ENCODE results near the gene SERPINA7.
"Not testable (repeated sequence)": the region's sequence is repeated elsewhere in the genome, so short reads cannot be mapped to it uniquely, and the experiment has no call there.

SERPINA7 gene

GRCh38 chrX:106022238-106022637, 16.3 kb downstream of the SERPINA7 start:
- no peak overlapping the region for H3K27ac ChIP-seq (ENCODE audit: low read depth, low read length)
- H3K27me3 ChIP-seq (ENCODE audit: control insufficient read depth in 5 of 5, insufficient read depth in 4 of 5, low read length in 5 of 5), result peaks cover 0 to 13% (median 0%) of the 10 kb centered on the region in 5 donors
- no peaks in the 10 kb centered on the region for H3K36me3 ChIP-seq (ENCODE audit: control insufficient read depth in 5 of 5, insufficient read depth in 5 of 5, low read length in 5 of 5)
- H3K4me3 ChIP-seq (ENCODE audit: low read depth in 1 of 5, low read length in 5 of 5), result no peak overlapping the region
- H3K4me1 ChIP-seq (ENCODE audit: control insufficient read depth in 5 of 5, insufficient read depth in 5 of 5, low read length in 5 of 5), result no peaks in the 10 kb centered on the region
- H3K9me3 ChIP-seq (ENCODE audit: control insufficient read depth in 5 of 5, low read length in 5 of 5), result peaks cover 0 to 5% (median 0%) of the 10 kb centered on the region in 5 donors
- no peak overlapping the region for H3K9ac ChIP-seq (ENCODE audit: low read length in 5 of 5)

DNA sequence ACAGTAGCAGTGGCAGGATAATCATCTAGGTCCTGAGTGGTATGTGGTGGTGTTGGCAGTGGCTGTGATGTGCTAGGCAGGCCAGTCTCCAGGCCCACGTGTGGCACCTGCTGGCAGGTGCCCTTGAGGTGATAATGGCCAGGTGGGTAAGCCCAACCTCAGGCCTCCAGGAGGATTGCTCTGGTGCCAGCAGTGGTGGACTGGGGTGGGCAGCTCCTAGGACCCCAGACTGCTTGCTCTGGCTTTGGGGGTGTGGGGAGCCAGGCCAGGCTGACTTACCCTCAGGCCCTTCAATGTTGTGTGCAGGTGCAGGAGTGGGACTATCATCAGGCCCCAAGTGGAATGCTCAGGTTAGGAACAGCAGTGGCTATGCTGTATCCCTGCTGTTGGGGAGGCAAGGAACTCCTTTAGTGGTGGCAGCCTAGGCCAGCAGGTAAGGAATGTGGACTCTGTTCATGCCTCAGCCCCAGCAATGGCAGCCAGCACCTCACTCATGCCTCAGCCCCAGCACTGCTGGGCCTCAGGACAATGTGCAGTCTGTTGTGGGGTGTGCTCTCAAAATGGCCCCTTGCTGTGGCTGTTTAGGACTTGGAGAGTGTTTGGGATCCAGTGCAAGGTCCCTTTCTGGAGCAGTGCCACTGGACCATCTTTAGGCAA, 24.3 kb downstream of the SERPINA7 start:
- peaks cover 0 to 28% (median 10%) of the 10 kb centered on the region in 5 donors for H3K9me3 ChIP-seq (ENCODE audit: control insufficient read depth in 5 of 5, low read length in 5 of 5)
- no peaks in the 10 kb centered on the region for H3K36me3 ChIP-seq (ENCODE audit: control insufficient read depth in 5 of 5, insufficient read depth in 5 of 5, low read length in 5 of 5)
- H3K27me3 ChIP-seq (ENCODE audit: control insufficient read depth in 5 of 5, insufficient read depth in 4 of 5, low read length in 5 of 5), result peaks cover 0 to 5% (median 4%) of the 10 kb centered on the region in 5 donors
- no peaks in the 10 kb centered on the region for H3K4me1 ChIP-seq (ENCODE audit: control insufficient read depth in 5 of 5, insufficient read depth in 5 of 5, low read length in 5 of 5)
- H3K4me3 ChIP-seq (ENCODE audit: low read depth in 1 of 5, low read length in 5 of 5), result no peak overlapping the region
- no peak overlapping the region for H3K9ac ChIP-seq (ENCODE audit: low read length in 5 of 5)
- H3K27ac ChIP-seq (ENCODE audit: low read depth, low read length), result no peak overlapping the region

- Histone ChIP-seq H3K27ac (ENCODE audit: low read depth, low read length) (no peak overlapping the region), H3K4me1 (ENCODE audit: control insufficient read depth in 5 of 5, insufficient read depth in 5 of 5, low read length in 5 of 5) (no peaks in the 10 kb centered on the region), H3K27me3 (ENCODE audit: control insufficient read depth in 5 of 5, insufficient read depth in 4 of 5, low read length in 5 of 5) (peaks cover 0 to 4% (median 1%) of the 10 kb centered on the region in 5 donors), H3K36me3 (ENCODE audit: control insufficient read depth in 5 of 5, insufficient read depth in 5 of 5, low read length in 5 of 5) (no peaks in the 10 kb centered on the region), H3K9ac (ENCODE audit: low read length in 5 of 5) (no peak overlapping the region), H3K9me3 (ENCODE audit: control insufficient read depth in 5 of 5, low read length in 5 of 5) (peaks cover 0 to 23% (median 10%) of the 10 kb centered on the region in 5 donors), H3K4me3 (ENCODE audit: low read depth in 1 of 5, low read length in 5 of 5) (no peak overlapping the region)
Measured at GRCh38 chrX:106009145-106009544, 29.4 kb downstream of the SERPINA7 start.

DNA sequence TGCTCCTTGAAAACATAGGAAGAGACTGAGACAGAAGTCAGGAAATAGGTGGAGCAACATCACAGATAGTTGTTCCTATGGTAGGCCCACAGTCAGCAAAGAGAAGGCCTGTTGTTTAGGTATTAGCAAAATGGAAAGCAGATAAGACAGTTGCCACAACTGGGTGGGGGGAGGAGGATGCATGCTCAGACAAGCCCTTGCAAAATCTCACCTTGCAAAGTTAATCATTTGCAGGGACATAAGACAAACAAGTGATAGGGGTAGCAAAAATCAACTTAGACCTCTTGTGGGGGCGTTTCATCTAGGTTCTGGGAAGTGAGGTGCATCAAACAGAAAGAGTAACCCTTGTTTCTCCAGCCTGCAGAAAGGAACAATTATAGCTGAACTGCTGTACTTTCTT, 30.7 kb downstream of the SERPINA7 start:
- H3K4me3 ChIP-seq (ENCODE audit: low read depth in 1 of 5, low read length in 5 of 5), result no peak overlapping the region
- peaks cover 0 to 20% (median 10%) of the 10 kb centered on the region in 5 donors for H3K9me3 ChIP-seq (ENCODE audit: control insufficient read depth in 5 of 5, low read length in 5 of 5)
- H3K27me3 ChIP-seq (ENCODE audit: control insufficient read depth in 5 of 5, insufficient read depth in 4 of 5, low read length in 5 of 5), result peaks cover 0 to 2% (median 0%) of the 10 kb centered on the region in 5 donors
- no peak overlapping the region for H3K27ac ChIP-seq (ENCODE audit: low read depth, low read length)
- no peak overlapping the region for H3K9ac ChIP-seq (ENCODE audit: low read length in 5 of 5)
- no peaks in the 10 kb centered on the region for H3K4me1 ChIP-seq (ENCODE audit: control insufficient read depth in 5 of 5, insufficient read depth in 5 of 5, low read length in 5 of 5)
- no peaks in the 10 kb centered on the region for H3K36me3 ChIP-seq (ENCODE audit: control insufficient read depth in 5 of 5, insufficient read depth in 5 of 5, low read length in 5 of 5)

- Histone ChIP-seq H3K27ac (ENCODE audit: low read depth, low read length) (no peak overlapping the region), H3K27me3 (ENCODE audit: control insufficient read depth in 5 of 5, insufficient read depth in 4 of 5, low read length in 5 of 5) (no peaks in the 10 kb centered on the region), H3K9me3 (ENCODE audit: control insufficient read depth in 5 of 5, low read length in 5 of 5) (peaks cover 0 to 10% (median 3%) of the 10 kb centered on the region in 5 donors), H3K9ac (ENCODE audit: low read length in 5 of 5) (no peak overlapping the region), H3K4me1 (ENCODE audit: control insufficient read depth in 5 of 5, insufficient read depth in 5 of 5, low read length in 5 of 5) (no peaks in the 10 kb centered on the region), H3K4me3 (ENCODE audit: low read depth in 1 of 5, low read length in 5 of 5) (no peak overlapping the region), H3K36me3 (ENCODE audit: control insufficient read depth in 5 of 5, insufficient read depth in 5 of 5, low read length in 5 of 5) (no peaks in the 10 kb centered on the region)
Measured at GRCh38 chrX:106005684-106006083, 32.8 kb downstream of the SERPINA7 start.

- not testable (repeated sequence) for H3K9ac ChIP-seq (ENCODE audit: low read length in 5 of 5); H3K4me3 ChIP-seq (ENCODE audit: low read depth in 1 of 5, low read length in 5 of 5); H3K27ac ChIP-seq (ENCODE audit: low read depth, low read length); H3K27me3 ChIP-seq (ENCODE audit: control insufficient read depth in 5 of 5, insufficient read depth in 4 of 5, low read length in 5 of 5); H3K9me3 ChIP-seq (ENCODE audit: control insufficient read depth in 5 of 5, low read length in 5 of 5); H3K36me3 ChIP-seq (ENCODE audit: control insufficient read depth in 5 of 5, insufficient read depth in 5 of 5, low read length in 5 of 5); H3K4me1 ChIP-seq (ENCODE audit: control insufficient read depth in 5 of 5, insufficient read depth in 5 of 5, low read length in 5 of 5)
Measured at GRCh38 chrX:106000609-106001008, 37.9 kb downstream of the SERPINA7 start.

GRCh38 chrX:106000203-106000602, 38.3 kb downstream of the SERPINA7 start:
- H3K36me3 ChIP-seq (ENCODE audit: control insufficient read depth in 5 of 5, insufficient read depth in 5 of 5, low read length in 5 of 5), result no peaks in the 10 kb centered on the region
- no peaks in the 10 kb centered on the region for H3K4me1 ChIP-seq (ENCODE audit: control insufficient read depth in 5 of 5, insufficient read depth in 5 of 5, low read length in 5 of 5)
- H3K9me3 ChIP-seq (ENCODE audit: control insufficient read depth in 5 of 5, low read length in 5 of 5), result no peaks in the 10 kb centered on the region
- H3K27me3 ChIP-seq (ENCODE audit: control insufficient read depth in 5 of 5, insufficient read depth in 4 of 5, low read length in 5 of 5), result peaks cover 0 to 6% (median 2%) of the 10 kb centered on the region in 5 donors
- H3K4me3 ChIP-seq (ENCODE audit: low read depth in 1 of 5, low read length in 5 of 5), result no peak overlapping the region
- no peak overlapping the region for H3K27ac ChIP-seq (ENCODE audit: low read depth, low read length)
- H3K9ac ChIP-seq (ENCODE audit: low read length in 5 of 5), result no peak overlapping the region

DNA sequence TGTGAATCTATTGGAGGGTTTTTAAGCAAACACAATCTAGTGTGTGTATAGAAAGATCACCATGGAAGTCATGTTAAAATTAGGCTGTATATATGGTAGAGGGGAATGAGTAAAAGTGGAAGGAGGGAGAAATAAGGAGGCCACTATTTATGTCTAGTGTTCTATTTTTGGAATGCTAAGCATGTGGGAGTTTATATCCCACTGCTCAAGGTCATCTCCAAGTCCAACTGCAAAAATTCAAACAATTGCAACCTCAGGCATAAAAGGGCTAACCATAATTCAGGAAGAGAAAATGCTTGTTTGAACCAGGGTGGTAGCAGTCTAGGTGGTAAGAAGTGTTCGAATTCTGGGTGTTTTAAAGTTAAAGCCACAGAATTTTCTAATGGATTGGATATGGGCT, 39.2 kb downstream of the SERPINA7 start:
- H3K36me3 ChIP-seq (ENCODE audit: control insufficient read depth in 5 of 5, insufficient read depth in 5 of 5, low read length in 5 of 5), result no peaks in the 10 kb centered on the region
- H3K27me3 ChIP-seq (ENCODE audit: control insufficient read depth in 5 of 5, insufficient read depth in 4 of 5, low read length in 5 of 5), result peaks cover 0 to 6% (median 2%) of the 10 kb centered on the region in 5 donors
- no peak overlapping the region for H3K27ac ChIP-seq (ENCODE audit: low read depth, low read length)
- no peaks in the 10 kb centered on the region for H3K4me1 ChIP-seq (ENCODE audit: control insufficient read depth in 5 of 5, insufficient read depth in 5 of 5, low read length in 5 of 5)
- H3K9me3 ChIP-seq (ENCODE audit: control insufficient read depth in 5 of 5, low read length in 5 of 5), result no peaks in the 10 kb centered on the region
- no peak overlapping the region for H3K4me3 ChIP-seq (ENCODE audit: low read depth in 1 of 5, low read length in 5 of 5)
- no peak overlapping the region for H3K9ac ChIP-seq (ENCODE audit: low read length in 5 of 5)

- H3K9me3 ChIP-seq (ENCODE audit: control insufficient read depth in 5 of 5, low read length in 5 of 5); H3K4me1 ChIP-seq (ENCODE audit: control insufficient read depth in 5 of 5, insufficient read depth in 5 of 5, low read length in 5 of 5); H3K27me3 ChIP-seq (ENCODE audit: control insufficient read depth in 5 of 5, insufficient read depth in 4 of 5, low read length in 5 of 5); H3K9ac ChIP-seq (ENCODE audit: low read length in 5 of 5); H3K36me3 ChIP-seq (ENCODE audit: control insufficient read depth in 5 of 5, insufficient read depth in 5 of 5, low read length in 5 of 5); H3K4me3 ChIP-seq (ENCODE audit: low read depth in 1 of 5, low read length in 5 of 5); H3K27ac ChIP-seq (ENCODE audit: low read depth, low read length): not testable (repeated sequence)
Measured at GRCh38 chrX:105988487-105988886, 50.0 kb downstream of the SERPINA7 start.
